ENCODE measurements around the gene CCDC180.
"Not testable (repeated sequence)": the region's sequence is repeated elsewhere in the genome, so short reads cannot be mapped to it uniquely, and the experiment has no call there.

The CCDC180 gene

DNA sequence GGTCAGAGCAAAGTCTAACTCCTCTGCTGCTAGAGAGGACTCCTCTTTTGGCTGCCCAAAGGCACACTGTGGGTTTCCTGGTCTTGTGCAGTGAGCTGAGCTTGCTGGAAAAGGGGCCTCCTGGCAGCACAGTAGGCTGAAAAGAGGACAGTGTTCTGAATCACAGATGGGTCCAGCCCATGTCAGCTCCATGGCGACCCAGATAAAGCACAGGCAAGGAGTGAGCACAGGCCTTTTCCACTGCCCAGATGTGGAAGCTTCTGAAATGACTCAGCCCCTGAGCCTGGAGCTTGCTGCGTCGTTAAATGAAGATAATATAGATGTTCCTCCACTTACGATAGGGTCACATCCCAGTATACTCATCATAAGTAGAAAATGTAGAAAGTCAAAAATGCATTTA lies 8.1 kb downstream of the CCDC180 start:
- no peak for DNase-seq
- no peak for ATAC-seq (replicated peaks)
- H3K4me3 Mint-ChIP-seq: no peak overlapping the region
- H3K9me3 Mint-ChIP-seq: no peaks in the 10 kb centered on the region
- peaks cover 12% of the 10 kb centered on the region for H3K36me3 Mint-ChIP-seq (ENCODE audit: insufficient read depth)
- H3K27me3 Mint-ChIP-seq: no peaks in the 10 kb centered on the region
- peaks cover 8 to 10% of the 10 kb centered on the region in 2 donors for H3K4me1 Mint-ChIP-seq (ENCODE audit: low read depth in 2 of 2)
- no peak overlapping the region for H3K27ac Mint-ChIP-seq

DNA sequence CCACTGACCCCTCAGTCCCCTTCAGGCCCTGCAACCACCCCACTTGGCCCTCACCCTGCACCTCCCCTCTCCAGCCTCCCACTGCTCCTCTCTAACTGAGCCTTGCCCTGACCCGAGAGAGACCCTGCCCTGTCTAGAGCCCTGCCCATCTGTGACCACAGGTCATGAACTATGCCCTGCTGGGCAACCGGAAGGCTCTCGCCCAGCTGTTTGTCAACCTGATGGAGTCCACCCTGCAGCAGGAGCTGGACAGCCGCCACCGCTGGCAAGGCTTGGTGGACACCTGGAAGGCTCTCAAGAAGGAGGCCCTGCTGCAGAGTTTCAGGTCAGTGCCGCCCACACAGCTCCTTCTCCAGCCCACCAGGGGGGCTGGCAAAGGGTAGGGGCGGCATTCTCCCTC lies 9.4 kb downstream of the CCDC180 start:
- no peaks in the 10 kb centered on the region for H3K9me3 Mint-ChIP-seq
- peaks cover 8 to 10% of the 10 kb centered on the region in 2 donors for H3K4me1 Mint-ChIP-seq (ENCODE audit: low read depth in 2 of 2)
- DNase-seq: no peak
- ATAC-seq (replicated peaks): no peak
- no peaks in the 10 kb centered on the region for H3K27me3 Mint-ChIP-seq
- H3K4me3 Mint-ChIP-seq: no peak overlapping the region
- H3K36me3 Mint-ChIP-seq (ENCODE audit: insufficient read depth): peaks cover 12% of the 10 kb centered on the region
- no peak overlapping the region for H3K27ac Mint-ChIP-seq

DNA sequence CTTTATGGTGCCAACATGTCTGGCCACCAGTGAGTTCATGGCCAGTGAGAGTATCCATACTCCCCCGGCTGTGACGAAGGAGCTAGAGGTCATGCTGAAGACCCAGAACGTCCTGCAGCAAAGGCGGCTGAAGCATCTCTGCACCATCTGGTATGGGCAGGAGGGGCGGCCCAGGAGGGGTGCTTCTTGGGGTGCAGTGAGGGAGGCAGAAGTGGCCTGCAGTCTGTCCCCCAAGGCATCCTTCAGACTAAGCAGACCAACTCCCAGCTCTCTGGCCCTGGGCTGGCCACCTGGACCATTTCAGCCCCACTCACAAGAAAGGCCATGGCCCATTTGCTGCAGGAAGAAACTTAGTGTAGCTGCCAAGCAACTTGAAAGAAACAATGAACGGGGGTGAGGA lies 11.0 kb downstream of the CCDC180 start:
- Mint-ChIP-seq H3K4me3 (no peak overlapping the region), H3K27ac (peak overlapping the region in 1 of 2 donors; percentile 42), H3K4me1 (ENCODE audit: low read depth in 2 of 2) (peaks cover 8 to 10% of the 10 kb centered on the region in 2 donors), H3K36me3 (ENCODE audit: insufficient read depth) (peaks cover 9% of the 10 kb centered on the region), H3K27me3 (no peaks in the 10 kb centered on the region), H3K9me3 (no peaks in the 10 kb centered on the region)
- no peak for DNase-seq
- ATAC-seq (replicated peaks): no peak

DNA sequence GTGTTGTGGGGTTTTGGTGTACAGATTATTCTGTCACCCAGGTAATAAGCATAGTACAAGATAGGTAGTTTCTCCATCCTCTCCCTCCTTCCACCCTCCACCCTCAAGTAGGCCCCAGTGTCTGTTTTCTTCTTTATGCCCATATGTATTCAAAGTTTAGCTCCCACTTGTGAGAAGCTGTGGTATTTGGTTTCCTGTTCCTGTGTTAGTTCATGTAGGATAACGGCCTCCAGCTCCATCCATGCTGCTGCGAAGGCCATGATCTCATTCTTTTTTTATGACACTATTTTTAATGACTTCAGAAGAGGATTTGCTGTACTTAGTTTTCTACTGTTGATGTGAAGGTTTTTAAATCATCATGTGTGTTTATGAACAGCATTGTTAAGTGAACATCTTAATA lies 11.9 kb downstream of the CCDC180 start:
- Mint-ChIP-seq H3K9me3 (no peaks in the 10 kb centered on the region), H3K27me3 (no peaks in the 10 kb centered on the region), H3K4me3 (no peak overlapping the region), H3K4me1 (ENCODE audit: low read depth in 2 of 2) (peaks cover 8 to 10% of the 10 kb centered on the region in 2 donors), H3K36me3 (ENCODE audit: insufficient read depth) (peaks cover 9% of the 10 kb centered on the region), H3K27ac (peak overlapping the region in 1 of 2 donors; percentile 38)
- DNase-seq (no peak), ATAC-seq (replicated peaks) (no peak)

DNA sequence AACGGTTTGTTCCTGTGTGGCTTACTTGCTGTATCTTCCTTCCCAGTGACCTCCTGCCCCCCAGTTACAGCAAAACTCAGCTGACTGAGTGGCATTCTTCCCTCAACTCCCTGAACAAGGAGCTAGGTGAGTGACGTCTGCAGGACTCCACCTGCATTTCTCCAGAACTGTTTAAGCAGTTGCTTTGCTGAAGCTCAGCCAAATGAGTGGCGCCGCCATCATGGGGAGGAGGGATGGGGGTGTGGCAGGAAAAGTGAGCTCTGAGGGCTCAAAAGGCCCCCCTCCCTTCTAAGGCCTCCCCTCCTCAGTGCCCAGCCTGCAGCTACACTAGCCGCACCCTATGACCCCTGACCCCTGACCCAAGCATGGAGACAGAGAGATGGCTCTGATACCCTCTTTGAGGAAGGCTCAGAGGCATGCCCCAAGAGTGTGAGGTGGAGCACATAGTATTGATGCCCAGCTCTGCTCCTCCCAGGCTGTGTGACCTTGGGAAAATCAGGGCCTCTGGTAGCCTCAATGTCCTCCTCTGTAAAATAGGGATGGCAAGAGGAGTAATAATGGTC lies 12.7 kb downstream of the CCDC180 start:
- Mint-ChIP-seq H3K9me3 (no peaks in the 10 kb centered on the region), H3K27me3 (no peaks in the 10 kb centered on the region), H3K27ac (peak overlapping the region in 1 of 2 donors; percentile 38), H3K4me3 (no peak overlapping the region), H3K36me3 (ENCODE audit: insufficient read depth) (peaks cover 9% of the 10 kb centered on the region), H3K4me1 (ENCODE audit: low read depth in 2 of 2) (peaks cover 8 to 10% of the 10 kb centered on the region in 2 donors)
- DNase-seq: no peak
- ATAC-seq (replicated peaks): no peak

DNA sequence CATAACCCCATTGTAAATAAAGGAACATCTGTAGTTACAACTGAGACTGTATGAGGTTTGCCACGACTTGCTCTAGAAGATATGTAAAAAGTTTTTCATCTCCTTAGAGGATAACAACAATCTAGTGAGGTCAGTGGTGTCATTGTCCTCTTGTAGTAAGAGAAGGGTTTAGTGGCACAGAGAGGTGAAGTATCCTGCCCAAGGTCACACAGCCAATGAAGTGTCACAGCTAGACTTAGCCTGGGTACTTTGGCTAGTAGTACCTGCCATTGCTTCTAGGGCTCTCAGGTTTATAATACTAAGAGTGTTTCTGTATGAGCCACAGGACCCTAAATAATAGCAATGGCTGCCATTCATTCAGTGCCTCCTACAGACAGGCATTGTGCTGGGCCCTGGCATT lies 13.8 kb downstream of the CCDC180 start:
- Mint-ChIP-seq H3K36me3 (ENCODE audit: insufficient read depth) (peaks cover 8% of the 10 kb centered on the region), H3K27me3 (no peaks in the 10 kb centered on the region), H3K9me3 (no peaks in the 10 kb centered on the region), H3K4me3 (no peak overlapping the region), H3K4me1 (ENCODE audit: low read depth in 2 of 2) (peaks cover 8 to 10% of the 10 kb centered on the region in 2 donors), H3K27ac (peak overlapping the region in 1 of 2 donors; percentile 1)
- no peak for DNase-seq
- ATAC-seq (replicated peaks): no peak

DNA sequence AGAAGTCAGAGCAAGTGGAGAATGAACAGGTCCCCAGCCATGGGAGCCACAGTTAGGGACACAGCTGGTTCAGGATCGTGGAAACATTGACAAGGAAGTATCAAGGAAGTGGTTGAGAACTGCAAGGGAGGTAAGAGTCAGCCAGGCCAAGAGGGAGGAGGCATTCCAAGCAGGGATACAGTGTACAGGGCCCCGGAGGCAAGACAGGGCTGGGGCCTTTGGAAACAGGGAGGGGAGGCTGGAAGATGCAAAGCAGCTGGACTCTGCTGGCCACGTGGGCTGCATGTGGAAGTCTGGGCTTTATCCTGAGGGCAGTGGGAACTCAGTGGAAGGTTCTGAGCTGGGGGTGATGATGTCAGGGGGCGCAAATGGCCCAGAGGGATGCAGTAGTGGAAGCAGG lies 14.2 kb downstream of the CCDC180 start:
- H3K4me3 Mint-ChIP-seq: no peak overlapping the region
- H3K4me1 Mint-ChIP-seq (ENCODE audit: low read depth in 2 of 2): peaks cover 8 to 10% of the 10 kb centered on the region in 2 donors
- DNase-seq (no peak), ATAC-seq (replicated peaks) (no peak)
- H3K27ac Mint-ChIP-seq: peak overlapping the region in 1 of 2 donors; percentile 1
- peaks cover 4% of the 10 kb centered on the region for H3K36me3 Mint-ChIP-seq (ENCODE audit: insufficient read depth)
- H3K9me3 Mint-ChIP-seq: no peaks in the 10 kb centered on the region
- no peaks in the 10 kb centered on the region for H3K27me3 Mint-ChIP-seq

DNA sequence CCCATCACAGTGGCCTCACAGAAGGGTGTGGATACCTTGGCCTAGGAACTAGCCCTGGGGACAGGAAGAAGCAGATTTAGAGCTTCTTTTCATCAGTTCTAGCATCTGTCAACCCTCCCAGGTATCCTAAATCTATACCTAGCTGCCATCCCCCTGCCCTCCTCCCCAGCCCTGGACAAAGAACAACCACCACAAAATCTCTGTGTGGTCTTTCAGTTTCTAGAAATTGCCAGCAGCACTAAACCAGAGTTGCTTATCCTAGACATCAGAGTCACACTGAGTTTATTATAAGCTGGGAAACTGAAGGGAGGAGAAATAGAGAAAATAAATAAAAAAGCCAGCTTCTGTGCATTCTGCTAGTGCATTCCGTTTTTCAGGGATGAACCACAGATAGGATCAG lies 14.6 kb downstream of the CCDC180 start:
- Mint-ChIP-seq H3K4me1 (ENCODE audit: low read depth in 2 of 2) (peaks cover 8 to 10% of the 10 kb centered on the region in 2 donors), H3K27ac (no peak overlapping the region), H3K27me3 (no peaks in the 10 kb centered on the region), H3K36me3 (ENCODE audit: insufficient read depth) (peaks cover 2% of the 10 kb centered on the region), H3K9me3 (no peaks in the 10 kb centered on the region), H3K4me3 (no peak overlapping the region)
- no peak for ATAC-seq (replicated peaks)
- DNase-seq: no peak

DNA sequence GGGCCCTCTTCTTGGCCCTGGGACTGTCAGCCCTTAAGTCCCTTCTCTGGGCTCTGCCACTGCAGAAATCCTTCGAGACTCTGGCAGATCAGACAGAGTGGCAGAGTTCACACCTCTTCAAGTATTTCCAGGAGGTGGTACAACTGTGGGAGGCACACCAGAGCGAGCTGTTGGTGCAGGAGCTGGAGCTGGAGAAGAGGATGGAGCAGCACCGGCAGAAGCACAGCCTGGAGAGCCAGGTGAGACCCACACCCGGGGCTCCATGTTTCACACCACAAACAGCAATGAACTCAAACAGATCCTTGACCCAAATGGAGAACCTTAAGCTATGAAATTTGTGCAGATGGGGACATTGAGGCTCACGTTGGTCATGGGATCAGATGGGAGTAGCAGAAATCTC lies 17.5 kb downstream of the CCDC180 start:
- ATAC-seq (replicated peaks) (no peak), DNase-seq (no peak)
- H3K36me3 Mint-ChIP-seq (ENCODE audit: insufficient read depth): peaks cover 2% of the 10 kb centered on the region

GRCh38 chr9:97327562-97327961 lies 20.1 kb downstream of the CCDC180 start:
- H3K27me3 Mint-ChIP-seq: no peaks in the 10 kb centered on the region
- H3K36me3 Mint-ChIP-seq (ENCODE audit: insufficient read depth): no peaks in the 10 kb centered on the region
- H3K9me3 Mint-ChIP-seq: no peaks in the 10 kb centered on the region
- DNase-seq (no peak), ATAC-seq (replicated peaks) (no peak)
- H3K4me3 Mint-ChIP-seq: no peak overlapping the region
- H3K4me1 Mint-ChIP-seq (ENCODE audit: low read depth in 2 of 2): peaks cover 0 to 6% of the 10 kb centered on the region in 2 donors
- H3K27ac Mint-ChIP-seq: no peak overlapping the region

More for the DNA sequence above, 17.5 kb downstream of the CCDC180 start:
- H3K4me1 Mint-ChIP-seq (ENCODE audit: low read depth in 2 of 2): no peaks in the 10 kb centered on the region
- H3K4me3 Mint-ChIP-seq: no peak overlapping the region
- H3K27ac Mint-ChIP-seq: no peak overlapping the region
- no peaks in the 10 kb centered on the region for H3K9me3 Mint-ChIP-seq
- H3K27me3 Mint-ChIP-seq: no peaks in the 10 kb centered on the region

DNA sequence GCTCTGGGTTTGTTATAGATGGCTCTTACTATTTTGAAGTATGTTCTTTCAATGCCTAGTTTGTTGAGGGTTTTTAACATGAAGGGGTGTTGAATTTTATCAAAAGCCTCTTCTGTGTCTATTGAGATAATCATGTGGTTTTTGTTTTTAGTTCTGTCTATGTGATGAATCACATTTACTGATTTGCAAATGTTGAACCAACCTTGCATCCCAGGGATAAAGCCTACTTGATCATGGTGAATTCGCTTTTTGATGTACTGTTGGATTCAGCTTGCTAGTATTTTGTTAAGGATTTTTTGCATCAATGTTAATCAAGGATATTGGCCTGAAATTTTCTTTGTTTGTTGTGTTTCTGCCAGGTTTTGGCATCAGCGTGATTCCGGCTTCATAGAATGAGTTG lies 25.5 kb downstream of the CCDC180 start:
- ATAC-seq (replicated peaks): no peak
- H3K4me1 Mint-ChIP-seq (ENCODE audit: low read depth in 2 of 2): peaks cover 0 to 6% of the 10 kb centered on the region in 2 donors
- H3K36me3 Mint-ChIP-seq (ENCODE audit: insufficient read depth): no peaks in the 10 kb centered on the region
- no peak for DNase-seq
- H3K4me3 Mint-ChIP-seq: no peak overlapping the region
- no peaks in the 10 kb centered on the region for H3K9me3 Mint-ChIP-seq
- H3K27me3 Mint-ChIP-seq: no peaks in the 10 kb centered on the region
- H3K27ac Mint-ChIP-seq: no peak overlapping the region

DNA sequence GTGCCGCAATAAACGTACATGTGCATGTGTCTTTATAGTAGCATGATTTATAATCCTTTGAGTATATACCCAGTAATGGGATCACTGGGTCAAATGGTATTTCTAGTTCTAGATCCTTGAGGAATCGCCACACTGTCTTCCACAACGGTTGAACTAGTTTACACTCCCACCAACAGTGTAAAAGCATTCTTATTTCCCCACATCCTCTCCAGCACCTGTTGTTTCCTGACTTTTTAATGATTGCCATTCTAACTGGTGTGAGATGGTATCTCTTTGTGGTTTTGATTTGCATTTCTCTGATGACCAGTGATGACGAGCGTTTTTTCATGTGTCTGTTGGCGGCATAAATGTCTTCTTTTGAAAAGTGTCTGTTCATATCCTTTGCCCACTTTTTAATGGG lies 28.2 kb downstream of the CCDC180 start:
- ATAC-seq (replicated peaks); H3K27me3 Mint-ChIP-seq; DNase-seq; H3K4me3 Mint-ChIP-seq; H3K36me3 Mint-ChIP-seq (ENCODE audit: insufficient read depth); H3K27ac Mint-ChIP-seq; H3K9me3 Mint-ChIP-seq: not testable (repeated sequence)
- H3K4me1 Mint-ChIP-seq (ENCODE audit: low read depth in 2 of 2): peaks cover 4 to 10% of the 10 kb centered on the region in 2 donors

- Mint-ChIP-seq H3K36me3 (ENCODE audit: insufficient read depth) (peaks cover 5% of the 10 kb centered on the region), H3K4me1 (ENCODE audit: low read depth in 2 of 2) (peaks cover 0 to 2% of the 10 kb centered on the region in 2 donors), H3K27me3 (no peaks in the 10 kb centered on the region), H3K4me3 (no peak overlapping the region), H3K27ac (no peak overlapping the region), H3K9me3 (no peaks in the 10 kb centered on the region)
- ATAC-seq (replicated peaks) (no peak), DNase-seq (no peak)
Observed at GRCh38 chr9:97348871-97349270, 41.4 kb downstream of the CCDC180 start.

DNA sequence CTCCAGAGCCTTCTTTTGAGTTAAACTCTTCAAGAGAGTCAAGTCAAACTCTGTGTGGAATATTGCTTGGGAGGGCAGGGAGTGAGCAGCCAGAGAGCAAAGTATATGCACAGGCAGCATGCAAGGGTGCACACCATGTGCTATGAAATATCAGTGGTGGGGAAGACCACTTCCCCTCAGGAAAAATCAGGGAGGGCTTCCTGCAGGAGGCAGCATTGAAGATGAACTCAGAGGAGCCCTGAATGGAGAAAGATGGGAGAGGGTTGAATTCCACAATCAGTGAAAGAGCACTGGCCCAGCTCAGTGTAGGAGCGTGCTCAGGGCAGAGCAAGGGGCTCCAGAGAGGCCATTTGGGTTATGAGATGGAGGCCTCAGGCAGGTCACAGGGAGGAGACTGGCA lies 41.9 kb downstream of the CCDC180 start:
- Mint-ChIP-seq H3K9me3 (no peaks in the 10 kb centered on the region), H3K27me3 (no peaks in the 10 kb centered on the region), H3K4me1 (ENCODE audit: low read depth in 2 of 2) (peaks cover 0 to 2% of the 10 kb centered on the region in 2 donors), H3K36me3 (ENCODE audit: insufficient read depth) (peaks cover 5% of the 10 kb centered on the region), H3K27ac (no peak overlapping the region), H3K4me3 (no peak overlapping the region)
- DNase-seq (no peak), ATAC-seq (replicated peaks) (no peak)

- ATAC-seq (replicated peaks): no peak
- Mint-ChIP-seq H3K4me1 (ENCODE audit: low read depth in 2 of 2) (no peaks in the 10 kb centered on the region), H3K36me3 (ENCODE audit: insufficient read depth) (peaks cover 5% of the 10 kb centered on the region), H3K9me3 (no peaks in the 10 kb centered on the region), H3K27ac (no peak overlapping the region), H3K27me3 (no peaks in the 10 kb centered on the region), H3K4me3 (no peak overlapping the region)
- DNase-seq: no peak
Observed at GRCh38 chr9:97354637-97355036, 47.2 kb downstream of the CCDC180 start.
